ENCODE results near the gene CEP295NL. TPM values are rescaled to one million over a fixed set of nuclear protein-coding genes. Genes with fewer than 3 reads are reported as not detected.

The CEP295NL gene
- total RNA-seq, 1 donor from 2014 or later: 7.9 TPM

DNA sequence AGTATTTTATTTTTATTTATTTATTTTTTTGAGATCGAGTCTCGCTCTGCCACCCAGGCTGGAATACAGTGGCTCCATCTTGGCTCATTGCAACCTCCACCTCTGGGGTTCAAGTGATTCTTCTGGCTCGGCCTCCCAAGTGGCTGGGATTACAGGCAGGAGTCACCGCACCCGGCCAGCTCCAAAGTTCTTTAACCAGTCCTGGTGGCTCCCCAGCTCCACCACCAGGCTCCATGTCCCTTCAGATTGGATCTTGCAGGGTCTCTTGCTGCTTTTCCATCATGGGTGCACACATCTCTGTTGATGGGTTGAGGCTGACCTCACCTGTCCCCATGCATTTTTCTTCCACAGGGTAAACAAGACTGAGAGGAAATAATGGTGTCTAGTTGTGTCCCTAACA, 54.0 kb downstream of the CEP295NL start:
- intact Hi-C loops (cut with DNase I): no loop called here

DNA sequence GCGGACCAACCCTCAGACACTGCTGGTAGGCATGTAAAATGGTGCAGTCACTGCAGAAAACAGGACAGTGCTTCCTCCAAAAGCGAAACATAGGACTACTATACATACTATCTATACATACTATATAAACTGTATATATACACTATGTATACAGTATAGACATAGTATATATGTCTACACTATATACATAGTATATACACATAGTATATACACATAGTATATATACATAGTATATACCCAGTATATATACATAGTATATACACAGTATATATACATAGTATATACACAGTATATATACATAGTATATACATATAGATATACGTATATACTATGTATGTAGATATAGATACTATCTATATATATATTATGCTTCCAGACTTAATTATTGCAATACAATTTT, 55.9 kb downstream of the CEP295NL start:
- Histone ChIP-seq H3K9me3 (no peaks in the 10 kb centered on the region), H3K27ac (no peak overlapping the region), H3K36me3 (no peaks in the 10 kb centered on the region), H3K27me3 (no peaks in the 10 kb centered on the region), H3K4me1 (no peaks in the 10 kb centered on the region), H3K4me3 (no peak overlapping the region)
- DNase-seq (ENCODE audit: extremely low spot score in 2 of 2): no peak
- intact Hi-C loops (cut with DNase I): no loop called here
- TF ChIP-seq POLR2AphosphoS5 (IDR thresholded peaks at IDR 0.05; ENCODE audit: insufficient read depth in 1 of 2, low read depth in 1 of 2): no peak
- TF ChIP-seq, protein P1, sequence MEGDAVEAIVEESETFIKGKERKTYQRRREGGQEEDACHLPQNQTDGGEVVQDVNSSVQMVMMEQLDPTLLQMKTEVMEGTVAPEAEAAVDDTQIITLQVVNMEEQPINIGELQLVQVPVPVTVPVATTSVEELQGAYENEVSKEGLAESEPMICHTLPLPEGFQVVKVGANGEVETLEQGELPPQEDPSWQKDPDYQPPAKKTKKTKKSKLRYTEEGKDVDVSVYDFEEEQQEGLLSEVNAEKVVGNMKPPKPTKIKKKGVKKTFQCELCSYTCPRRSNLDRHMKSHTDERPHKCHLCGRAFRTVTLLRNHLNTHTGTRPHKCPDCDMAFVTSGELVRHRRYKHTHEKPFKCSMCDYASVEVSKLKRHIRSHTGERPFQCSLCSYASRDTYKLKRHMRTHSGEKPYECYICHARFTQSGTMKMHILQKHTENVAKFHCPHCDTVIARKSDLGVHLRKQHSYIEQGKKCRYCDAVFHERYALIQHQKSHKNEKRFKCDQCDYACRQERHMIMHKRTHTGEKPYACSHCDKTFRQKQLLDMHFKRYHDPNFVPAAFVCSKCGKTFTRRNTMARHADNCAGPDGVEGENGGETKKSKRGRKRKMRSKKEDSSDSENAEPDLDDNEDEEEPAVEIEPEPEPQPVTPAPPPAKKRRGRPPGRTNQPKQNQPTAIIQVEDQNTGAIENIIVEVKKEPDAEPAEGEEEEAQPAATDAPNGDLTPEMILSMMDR (IDR thresholded peaks at IDR 0.05): no peak
- no peak for TF ChIP-seq POLR2A (IDR thresholded peaks at IDR 0.05)

More for the DNA sequence above, 54.0 kb downstream of the CEP295NL start:
- Histone ChIP-seq H3K9me3 (no peaks in the 10 kb centered on the region), H3K36me3 (peaks cover 0 to 5% of the 10 kb centered on the region in 2 donors), H3K4me1 (no peaks in the 10 kb centered on the region), H3K4me3 (no peak overlapping the region), H3K27ac (no peak overlapping the region), H3K27me3 (no peaks in the 10 kb centered on the region)
- DNase-seq (ENCODE audit: extremely low spot score in 2 of 2): no peak
- TF ChIP-seq, protein P1 (IDR thresholded peaks at IDR 0.05): no peak
- TF ChIP-seq POLR2A (IDR thresholded peaks at IDR 0.05) (no peak), POLR2AphosphoS5 (IDR thresholded peaks at IDR 0.05; ENCODE audit: insufficient read depth in 1 of 2, low read depth in 1 of 2) (no peak)

DNA sequence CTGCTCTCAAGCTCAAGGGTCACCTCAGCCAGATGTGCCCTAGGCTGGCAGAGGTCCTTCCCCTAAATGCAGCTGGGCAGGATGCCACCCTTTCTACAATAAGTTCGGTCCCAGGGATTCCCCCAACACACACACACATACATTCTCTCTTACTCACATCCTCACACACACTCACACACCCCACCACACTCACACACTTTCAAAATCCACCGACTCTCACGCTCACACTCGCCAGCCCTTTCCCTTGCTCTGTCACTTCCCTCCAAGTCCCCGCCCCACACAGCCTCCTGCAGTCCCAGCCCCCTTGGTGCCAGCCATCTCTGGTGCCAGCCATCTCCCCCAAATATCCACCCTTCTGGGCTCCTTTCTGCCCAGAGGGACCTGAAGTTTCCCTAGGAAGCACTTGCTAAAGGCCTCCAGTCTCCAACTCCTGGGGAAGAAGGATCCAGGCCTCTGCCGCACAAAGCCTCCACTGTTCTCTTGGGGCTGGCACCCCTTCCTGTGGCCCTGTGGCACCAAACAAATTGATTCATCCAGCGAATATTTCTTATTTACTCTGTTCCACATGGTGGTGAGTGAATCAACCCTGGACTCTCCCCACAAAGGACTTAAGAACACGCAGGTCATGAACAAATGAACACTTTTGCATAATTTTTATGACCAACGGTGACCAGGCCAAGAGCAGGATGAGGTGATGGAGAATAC, 58.5 kb downstream of the CEP295NL start:
- no peak for DNase-seq (ENCODE audit: extremely low spot score in 2 of 2)
- intact Hi-C loops (cut with DNase I): no loop called here
- Histone ChIP-seq H3K4me3 (no peak overlapping the region), H3K36me3 (no peaks in the 10 kb centered on the region), H3K27ac (no peak overlapping the region), H3K9me3 (no peaks in the 10 kb centered on the region), H3K4me1 (peaks cover 11% of the 10 kb centered on the region), H3K27me3 (no peaks in the 10 kb centered on the region)
- no peak for TF ChIP-seq POLR2AphosphoS5 (IDR thresholded peaks at IDR 0.05; ENCODE audit: insufficient read depth in 1 of 2, low read depth in 1 of 2)
- no peak for TF ChIP-seq POLR2A (IDR thresholded peaks at IDR 0.05)
- TF ChIP-seq, protein P1 (IDR thresholded peaks at IDR 0.05): no peak

DNA sequence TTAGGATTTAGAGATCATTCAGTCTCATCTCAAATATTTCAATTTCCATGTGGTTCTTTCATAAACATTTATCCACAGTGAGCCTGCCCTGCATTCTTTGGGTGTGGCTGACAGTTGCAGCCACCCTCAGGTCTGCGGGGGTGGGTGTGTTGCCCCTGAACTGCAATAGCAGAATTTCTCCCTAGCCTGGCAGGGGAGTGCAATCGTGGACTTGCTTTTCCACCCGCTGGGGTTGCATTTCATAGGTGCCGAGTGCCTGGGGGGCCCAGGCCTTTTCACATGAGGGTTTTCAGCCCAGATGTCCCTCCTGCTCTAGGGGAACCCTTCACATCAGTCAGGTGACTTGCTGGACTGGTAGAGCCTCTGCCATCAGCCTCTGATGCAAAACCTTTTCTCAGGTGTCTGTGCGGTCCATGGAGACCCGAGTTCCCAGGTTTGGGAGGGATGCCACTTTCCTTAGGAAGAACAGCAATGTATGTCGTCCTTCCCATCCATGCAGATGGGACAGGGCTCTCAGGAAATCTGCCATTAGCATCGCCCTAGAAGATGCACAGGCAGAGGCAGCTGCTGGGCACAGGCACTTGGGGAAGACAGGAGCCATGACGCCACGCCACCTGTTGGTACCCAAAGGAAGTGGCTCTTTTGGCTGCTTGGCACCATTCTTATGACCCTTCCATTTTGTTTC, 60.0 kb downstream of the CEP295NL start:
- Histone ChIP-seq H3K4me3 (no peak overlapping the region), H3K4me1 (peaks cover 23% of the 10 kb centered on the region), H3K36me3 (peaks cover 0 to 1% of the 10 kb centered on the region in 2 donors), H3K9me3 (no peaks in the 10 kb centered on the region), H3K27ac (no peak overlapping the region), H3K27me3 (no peaks in the 10 kb centered on the region)
- intact Hi-C loops (cut with DNase I): no loop called here
- TF ChIP-seq POLR2A (IDR thresholded peaks at IDR 0.05) (no peak), POLR2AphosphoS5 (IDR thresholded peaks at IDR 0.05; ENCODE audit: insufficient read depth in 1 of 2, low read depth in 1 of 2) (no peak)
- TF ChIP-seq, protein P1 (IDR thresholded peaks at IDR 0.05): no peak
- DNase-seq (ENCODE audit: extremely low spot score in 2 of 2): no peak

Measured in vagina (tissue), 2 donors.